ENCODE results near the gene PDE4A. TPM values are rescaled to one million over a fixed set of nuclear protein-coding genes. Genes with fewer than 3 reads are reported as not detected.

The PDE4A gene
- total RNA-seq, 1 experiment from 2014 or later, result 10.4 TPM

DNA sequence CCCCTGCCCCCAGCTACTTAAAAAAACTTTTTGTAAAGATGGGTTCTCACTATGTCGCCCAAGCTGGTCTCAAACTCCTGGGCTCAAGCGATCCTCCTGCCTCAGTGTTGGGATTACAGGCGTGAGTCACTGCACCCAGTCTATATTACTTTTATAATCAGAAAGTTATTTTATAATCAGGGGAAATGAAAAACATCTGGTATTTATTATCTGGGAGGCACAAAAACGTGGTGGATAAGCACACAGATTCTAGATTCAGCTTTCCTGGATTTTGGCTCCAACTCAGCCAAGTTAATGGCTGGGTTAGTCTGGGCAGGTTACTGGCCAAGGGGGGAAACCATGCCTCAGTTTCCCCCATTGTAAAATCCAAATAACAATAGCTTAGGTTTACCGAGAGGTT lies 58.1 kb downstream of the PDE4A start:
- no peak overlapping the region for H3K27ac ChIP-seq
- no peak for TF ChIP-seq EZH2 (IDR thresholded peaks at IDR 0.05; ENCODE audit: low read depth)
- TF ChIP-seq, protein P1, sequence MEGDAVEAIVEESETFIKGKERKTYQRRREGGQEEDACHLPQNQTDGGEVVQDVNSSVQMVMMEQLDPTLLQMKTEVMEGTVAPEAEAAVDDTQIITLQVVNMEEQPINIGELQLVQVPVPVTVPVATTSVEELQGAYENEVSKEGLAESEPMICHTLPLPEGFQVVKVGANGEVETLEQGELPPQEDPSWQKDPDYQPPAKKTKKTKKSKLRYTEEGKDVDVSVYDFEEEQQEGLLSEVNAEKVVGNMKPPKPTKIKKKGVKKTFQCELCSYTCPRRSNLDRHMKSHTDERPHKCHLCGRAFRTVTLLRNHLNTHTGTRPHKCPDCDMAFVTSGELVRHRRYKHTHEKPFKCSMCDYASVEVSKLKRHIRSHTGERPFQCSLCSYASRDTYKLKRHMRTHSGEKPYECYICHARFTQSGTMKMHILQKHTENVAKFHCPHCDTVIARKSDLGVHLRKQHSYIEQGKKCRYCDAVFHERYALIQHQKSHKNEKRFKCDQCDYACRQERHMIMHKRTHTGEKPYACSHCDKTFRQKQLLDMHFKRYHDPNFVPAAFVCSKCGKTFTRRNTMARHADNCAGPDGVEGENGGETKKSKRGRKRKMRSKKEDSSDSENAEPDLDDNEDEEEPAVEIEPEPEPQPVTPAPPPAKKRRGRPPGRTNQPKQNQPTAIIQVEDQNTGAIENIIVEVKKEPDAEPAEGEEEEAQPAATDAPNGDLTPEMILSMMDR (conservative IDR thresholded peaks at IDR 0.05), result no peak
- peaks cover 14% of the 10 kb centered on the region for H3K4me1 ChIP-seq (replicated peaks; ENCODE audit: insufficient read depth)
- H4K20me1 ChIP-seq (ENCODE audit: insufficient read depth), result 0 out of 2 replicates have a peak, but pooled peaks cover 4% of the 10 kb centered on the region
- H3K4me2 ChIP-seq, result peak overlapping the region; percentile 97
- peaks cover 36% of the 10 kb centered on the region for H3F3A ChIP-seq (ENCODE audit: insufficient read depth, low read depth)
- BruUV-seq (replicated peaks), result no TSS peak
- ChIA-PET POLR2A (ENCODE audit: unreplicated experiment) (interaction anchor here (0.7 kb wide), 1 partner anchor 220 kb away, joined by 3 read pairs; no protein-coding TSS in a partner anchor), CTCF (interaction anchor here (0.6 to 1.4 kb wide), 6 partner anchors 50 to 216 kb away, joined by 3 to 17 read pairs (median 4); no protein-coding TSS in a partner anchor)
- no peaks in the 10 kb centered on the region for H3K36me3 ChIP-seq (ENCODE audit: low read depth)
- intact Hi-C loops (cut with micrococcal nuclease; ENCODE audit: unreplicated experiment), result loop anchor here (5.0 to 10.0 kb wide), 2 partner anchors 74 to 221 kb away; partner anchors contain the start of gene CDC37
- no peaks in the 10 kb centered on the region for H3K9me3 ChIP-seq (ENCODE audit: insufficient read depth, low read depth)
- H3K27me3 ChIP-seq (ENCODE audit: insufficient read depth, low read depth), result no peaks in the 10 kb centered on the region
- no peak for DNase-seq
- H3K79me2 ChIP-seq (ENCODE audit: low read depth), result no peaks in the 10 kb centered on the region
- no peaks in the 10 kb centered on the region for H3K9me2 ChIP-seq (ENCODE audit: insufficient read depth)
- no peak overlapping the region for H2AFZ ChIP-seq
- H3K4me3 ChIP-seq, result peak overlapping the region; percentile 41; the same call in 1 of the 2 replicates

DNA sequence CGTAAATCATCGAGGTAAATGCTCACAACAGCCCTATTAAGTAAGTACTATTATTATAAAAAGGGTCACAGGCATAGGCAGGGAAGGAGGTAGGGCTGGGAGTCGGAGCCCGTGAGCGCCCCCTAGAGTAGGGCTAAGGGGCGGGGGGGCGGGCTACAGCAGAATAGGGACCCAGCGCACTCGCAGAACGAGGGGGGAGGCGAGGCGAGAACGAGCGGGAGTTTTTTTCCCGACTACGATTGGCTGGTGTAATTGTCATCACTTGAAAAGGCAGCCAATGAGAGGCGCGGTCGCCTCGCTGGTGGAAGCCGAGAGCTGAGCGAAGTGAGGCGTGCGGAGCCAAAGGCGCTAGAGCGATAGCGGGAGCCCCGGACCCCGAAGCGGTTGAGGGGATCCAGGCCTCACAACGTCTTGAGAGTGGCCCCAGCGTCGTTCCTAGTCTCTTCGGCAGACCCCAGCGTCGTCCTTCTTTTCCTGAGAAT lies 58.6 kb downstream of the PDE4A start:
- Histone ChIP-seq H3K27ac (no peak overlapping the region), H2AFZ (peak overlapping the region; percentile 82), H3K9me2 (ENCODE audit: insufficient read depth) (no peaks in the 10 kb centered on the region), H3K36me3 (ENCODE audit: low read depth) (no peaks in the 10 kb centered on the region), H3K79me2 (ENCODE audit: low read depth) (no peaks in the 10 kb centered on the region), H4K20me1 (ENCODE audit: insufficient read depth) (0 out of 2 replicates have a peak, but pooled peaks cover 4% of the 10 kb centered on the region), H3K4me1 (replicated peaks; ENCODE audit: insufficient read depth) (peaks cover 14% of the 10 kb centered on the region), H3K4me3 (peak overlapping the region; percentile 57), H3K4me2 (peak overlapping the region; percentile 97), H3K9me3 (ENCODE audit: insufficient read depth, low read depth) (no peaks in the 10 kb centered on the region), H3F3A (ENCODE audit: insufficient read depth, low read depth) (peaks cover 41% of the 10 kb centered on the region), H3K27me3 (ENCODE audit: insufficient read depth, low read depth) (no peaks in the 10 kb centered on the region)
- ChIA-PET POLR2A (ENCODE audit: unreplicated experiment) (interaction anchor here (0.7 kb wide), 2 partner anchors 18 to 220 kb away, joined by 3 to 4 read pairs; no protein-coding TSS in a partner anchor), CTCF (interaction anchor here (0.6 to 1.4 kb wide), 6 partner anchors 26 to 99 kb away, joined by 3 to 6 read pairs (median 4); no protein-coding TSS in a partner anchor)
- no TSS peak for BruUV-seq (replicated peaks)
- intact Hi-C loops (cut with micrococcal nuclease; ENCODE audit: unreplicated experiment), result loop anchor here (5.0 to 10.0 kb wide), 2 partner anchors 74 to 222 kb away; partner anchors contain the start of gene CDC37
- DNase-seq, result peak; percentile 86 to 89
- TF ChIP-seq, protein P1 (conservative IDR thresholded peaks at IDR 0.05), result peak; percentile 67
- no peak for TF ChIP-seq EZH2 (IDR thresholded peaks at IDR 0.05; ENCODE audit: low read depth)

DNA sequence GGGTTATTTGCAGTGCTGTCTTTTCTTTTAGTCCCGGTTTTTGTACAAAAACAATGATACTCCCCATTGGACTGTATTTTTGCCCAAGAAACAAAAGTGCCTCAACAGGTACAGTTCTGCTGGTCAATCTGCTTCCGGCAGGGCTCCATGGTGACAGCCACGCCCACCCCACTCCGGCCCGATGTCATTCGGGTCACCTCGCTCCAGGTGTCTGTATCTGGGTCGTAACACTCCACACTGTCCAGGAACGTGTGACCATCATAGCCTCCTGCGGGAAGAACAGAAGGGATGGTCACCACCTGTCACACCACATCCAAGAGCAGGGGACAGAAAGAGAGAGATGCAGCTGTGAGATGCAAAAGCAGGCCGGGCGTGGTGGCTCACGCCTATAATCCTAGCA lies 66.2 kb downstream of the PDE4A start:
- Histone ChIP-seq H3K4me1 (replicated peaks; ENCODE audit: insufficient read depth) (no peaks in the 10 kb centered on the region), H3K9me3 (ENCODE audit: insufficient read depth, low read depth) (no peaks in the 10 kb centered on the region), H2AFZ (no peak overlapping the region), H3K79me2 (ENCODE audit: low read depth) (peaks cover 21% of the 10 kb centered on the region), H3K9me2 (ENCODE audit: insufficient read depth) (no peaks in the 10 kb centered on the region), H3K27me3 (ENCODE audit: insufficient read depth, low read depth) (no peaks in the 10 kb centered on the region), H3F3A (ENCODE audit: insufficient read depth, low read depth) (peaks cover 53% of the 10 kb centered on the region), H3K27ac (no peak overlapping the region), H4K20me1 (ENCODE audit: insufficient read depth) (peaks cover 47% of the 10 kb centered on the region), H3K36me3 (ENCODE audit: low read depth) (peaks cover 22% of the 10 kb centered on the region), H3K4me3 (no peak overlapping the region), H3K4me2 (no peak overlapping the region)
- DNase-seq, result no peak
- TF ChIP-seq, protein P1 (conservative IDR thresholded peaks at IDR 0.05), result no peak
- no peak for TF ChIP-seq EZH2 (IDR thresholded peaks at IDR 0.05; ENCODE audit: low read depth)
- ChIA-PET POLR2A (ENCODE audit: unreplicated experiment) (no interaction called here), CTCF (no interaction called here)
- BruUV-seq (replicated peaks), result no TSS peak
- intact Hi-C loops (cut with micrococcal nuclease; ENCODE audit: unreplicated experiment), result no loop called here

Data from PC-9 (cell line).